ENCODE data around the gene GOLGA5.

Gene GOLGA5

DNA sequence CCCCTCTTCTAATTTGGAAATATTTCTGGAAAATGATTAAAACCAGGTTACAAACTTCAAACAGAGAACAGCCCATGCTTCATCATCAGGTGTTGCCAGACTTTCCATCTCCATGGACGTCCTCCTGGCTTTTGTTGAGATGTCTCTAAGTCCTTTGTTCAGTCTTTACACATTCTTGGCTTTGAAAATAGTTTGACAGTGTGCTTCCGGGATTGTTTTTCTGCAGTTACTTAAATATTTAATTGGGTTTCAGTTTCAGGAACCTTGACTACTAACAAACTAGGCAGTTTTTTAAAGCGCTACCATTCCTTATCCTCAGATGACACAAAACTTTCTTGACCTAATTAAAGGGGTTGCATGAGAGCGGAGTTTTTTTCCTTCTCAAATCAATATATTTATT, 47.8 kb downstream of the GOLGA5 start:
- H3K27me3 ChIP-seq (ENCODE audit: insufficient read depth, low read length, poor library complexity): no peaks in the 10 kb centered on the region
- no peak overlapping the region for H4K5ac ChIP-seq (ENCODE audit: low read length)
- H4K8ac ChIP-seq (ENCODE audit: low read depth, low read length): no peak overlapping the region
- H2BK120ac ChIP-seq (ENCODE audit: low read depth, low read length): no peak overlapping the region
- no peak for DNase-seq
- H3K9ac ChIP-seq (ENCODE audit: low read length): no peak overlapping the region
- H3K79me2 ChIP-seq (ENCODE audit: control insufficient read depth, insufficient read depth, low read length): no peaks in the 10 kb centered on the region
- H3K79me1 ChIP-seq (ENCODE audit: low read length): no peaks in the 10 kb centered on the region
- H3K36me3 ChIP-seq (ENCODE audit: control insufficient read depth, insufficient read depth, low read length): peaks cover 1% of the 10 kb centered on the region
- H3K18ac ChIP-seq (ENCODE audit: low read length): no peak overlapping the region
- no peak overlapping the region for H3K23ac ChIP-seq (ENCODE audit: low read length)
- no peak overlapping the region for H3K4me2 ChIP-seq (ENCODE audit: low read length)
- no peak overlapping the region for H3K27ac ChIP-seq (ENCODE audit: low read depth, low read length)
- no peak overlapping the region for H3K4ac ChIP-seq (ENCODE audit: low read depth, low read length)
- H2BK5ac ChIP-seq (ENCODE audit: low read length): no peak overlapping the region
- no peaks in the 10 kb centered on the region for H3K4me1 ChIP-seq (ENCODE audit: control insufficient read depth, low read depth, low read length)
- H2AK5ac ChIP-seq (ENCODE audit: low read length): no peak overlapping the region
- H3K4me3 ChIP-seq (ENCODE audit: low read length): no peak overlapping the region
- WGBS (ENCODE audit: extremely low coverage, insufficient coverage, low lambda C conversion rate): no CpG with 5 or more reads among the region's 4 CpGs
- no peak overlapping the region for H3K56ac ChIP-seq (ENCODE audit: low read length)
- H2BK15ac ChIP-seq (replicated peaks; ENCODE audit: low read depth): no peak overlapping the region

DNA sequence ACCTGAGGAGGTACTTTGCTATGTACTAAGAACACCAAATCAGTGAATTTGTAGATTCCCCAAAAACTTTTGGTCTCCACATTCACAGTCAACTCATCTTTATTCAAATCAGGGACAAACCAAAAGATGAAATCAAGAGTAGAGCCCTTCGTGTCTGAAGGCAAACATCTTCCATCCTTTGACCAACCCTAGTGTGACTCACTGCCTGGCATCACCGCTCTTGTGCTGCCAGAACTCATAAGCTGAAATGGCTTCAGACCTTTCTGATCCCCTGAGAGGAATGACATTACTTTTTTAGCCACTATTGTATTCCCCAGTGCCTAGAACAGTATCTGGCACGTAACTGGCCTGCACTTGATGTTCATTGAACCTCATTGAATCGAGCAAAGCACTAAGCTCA, 50.1 kb downstream of the GOLGA5 start:
- H3K4me3 ChIP-seq (ENCODE audit: low read length): no peak overlapping the region
- H3K79me1 ChIP-seq (ENCODE audit: low read length): no peaks in the 10 kb centered on the region
- H2BK120ac ChIP-seq (ENCODE audit: low read depth, low read length): no peak overlapping the region
- H2AK5ac ChIP-seq (ENCODE audit: low read length): no peak overlapping the region
- H2BK5ac ChIP-seq (ENCODE audit: low read length): no peak overlapping the region
- H3K4ac ChIP-seq (ENCODE audit: low read depth, low read length): no peak overlapping the region
- H3K27me3 ChIP-seq (ENCODE audit: insufficient read depth, low read length, poor library complexity): no peaks in the 10 kb centered on the region
- no peak overlapping the region for H3K23ac ChIP-seq (ENCODE audit: low read length)
- no peak overlapping the region for H4K8ac ChIP-seq (ENCODE audit: low read depth, low read length)
- H2BK15ac ChIP-seq (replicated peaks; ENCODE audit: low read depth): no peak overlapping the region
- no peak overlapping the region for H3K56ac ChIP-seq (ENCODE audit: low read length)
- DNase-seq: no peak
- no peaks in the 10 kb centered on the region for H3K4me1 ChIP-seq (ENCODE audit: control insufficient read depth, low read depth, low read length)
- no peaks in the 10 kb centered on the region for H3K79me2 ChIP-seq (ENCODE audit: control insufficient read depth, insufficient read depth, low read length)
- H4K5ac ChIP-seq (ENCODE audit: low read length): no peak overlapping the region
- H3K9ac ChIP-seq (ENCODE audit: low read length): no peak overlapping the region
- no CpG with 5 or more reads among the region's 4 CpGs for WGBS (ENCODE audit: extremely low coverage, insufficient coverage, low lambda C conversion rate)
- peaks cover 1% of the 10 kb centered on the region for H3K36me3 ChIP-seq (ENCODE audit: control insufficient read depth, insufficient read depth, low read length)
- H3K27ac ChIP-seq (ENCODE audit: low read depth, low read length): no peak overlapping the region
- no peak overlapping the region for H3K4me2 ChIP-seq (ENCODE audit: low read length)
- H3K18ac ChIP-seq (ENCODE audit: low read length): no peak overlapping the region

DNA sequence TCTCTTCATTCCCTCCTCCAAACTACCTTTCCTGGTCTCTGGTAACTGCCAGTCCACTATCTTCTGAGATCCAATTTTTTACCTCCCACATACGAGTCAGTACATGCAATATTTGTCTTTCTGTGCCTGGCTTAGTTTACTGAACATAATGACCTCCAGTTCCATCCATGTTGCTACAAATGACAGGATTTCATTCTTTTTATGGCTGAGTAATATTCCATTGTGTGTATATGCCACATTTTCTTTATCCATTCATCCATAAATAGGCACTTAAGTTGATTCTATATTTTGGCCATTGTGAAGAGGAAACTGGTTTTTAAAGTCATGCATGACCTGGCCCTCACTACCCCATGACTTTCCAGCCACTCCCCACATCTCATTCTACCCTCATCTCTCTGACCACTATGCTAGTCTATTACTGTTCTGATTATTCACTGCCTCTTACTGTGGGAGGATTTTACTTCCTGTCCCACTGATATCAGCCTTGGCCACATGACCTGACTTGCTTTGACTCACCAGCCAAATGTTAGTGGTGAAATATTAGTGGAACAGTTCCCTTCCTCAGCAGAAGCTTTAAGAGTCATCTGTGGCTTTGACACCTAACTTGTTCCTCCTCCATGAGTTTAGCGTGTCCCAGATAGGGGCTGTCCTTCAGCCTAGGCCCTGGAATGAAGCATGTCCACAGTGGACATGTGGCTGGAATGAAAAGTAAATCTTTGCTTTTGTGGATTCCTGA, 52.2 kb downstream of the GOLGA5 start:
- Histone ChIP-seq H3K79me2 (ENCODE audit: control insufficient read depth, insufficient read depth, low read length) (no peaks in the 10 kb centered on the region), H3K27me3 (ENCODE audit: insufficient read depth, low read length, poor library complexity) (no peaks in the 10 kb centered on the region), H3K4me3 (ENCODE audit: low read length) (no peak overlapping the region), H3K9ac (ENCODE audit: low read length) (no peak overlapping the region), H3K36me3 (ENCODE audit: control insufficient read depth, insufficient read depth, low read length) (no peaks in the 10 kb centered on the region), H2BK15ac (replicated peaks; ENCODE audit: low read depth) (no peak overlapping the region), H3K79me1 (ENCODE audit: low read length) (no peaks in the 10 kb centered on the region), H3K27ac (ENCODE audit: low read depth, low read length) (no peak overlapping the region), H2BK120ac (ENCODE audit: low read depth, low read length) (no peak overlapping the region), H3K18ac (ENCODE audit: low read length) (no peak overlapping the region), H4K5ac (ENCODE audit: low read length) (no peak overlapping the region), H2AK5ac (ENCODE audit: low read length) (no peak overlapping the region), H3K56ac (ENCODE audit: low read length) (no peak overlapping the region), H3K4me2 (ENCODE audit: low read length) (no peak overlapping the region), H3K4ac (ENCODE audit: low read depth, low read length) (no peak overlapping the region), H2BK5ac (ENCODE audit: low read length) (no peak overlapping the region), H4K8ac (ENCODE audit: low read depth, low read length) (no peak overlapping the region), H3K4me1 (ENCODE audit: control insufficient read depth, low read depth, low read length) (no peaks in the 10 kb centered on the region), H3K23ac (ENCODE audit: low read length) (no peak overlapping the region)
- no CpG with 5 or more reads among the region's 2 CpGs for WGBS (ENCODE audit: extremely low coverage, insufficient coverage, low lambda C conversion rate)
- DNase-seq: no peak

DNA sequence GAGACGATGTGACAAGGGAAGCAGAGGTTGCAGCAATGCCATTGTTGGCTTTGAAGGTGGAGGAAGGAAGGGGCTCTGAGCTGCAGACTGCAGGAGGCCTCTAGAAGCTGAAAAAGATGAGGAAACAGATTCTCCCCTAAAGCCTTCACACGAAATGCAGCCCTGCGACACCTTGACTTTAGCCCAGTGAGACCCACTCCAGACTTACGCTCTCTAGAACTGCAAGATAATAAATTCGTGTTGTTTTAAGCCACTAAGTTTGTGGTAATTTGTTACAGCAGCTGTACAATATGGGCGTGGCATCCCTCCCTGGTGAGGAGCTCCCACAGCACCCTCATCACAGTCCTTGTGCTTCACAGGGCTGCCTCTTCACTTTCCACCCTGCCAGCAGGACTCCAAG, 53.2 kb downstream of the GOLGA5 start:
- WGBS (ENCODE audit: extremely low coverage, insufficient coverage, low lambda C conversion rate): no CpG with 5 or more reads among the region's 6 CpGs
- no peak for DNase-seq
- no peak overlapping the region for H4K8ac ChIP-seq (ENCODE audit: low read depth, low read length)
- no peak overlapping the region for H2BK120ac ChIP-seq (ENCODE audit: low read depth, low read length)
- no peak overlapping the region for H3K27ac ChIP-seq (ENCODE audit: low read depth, low read length)
- no peak overlapping the region for H2BK5ac ChIP-seq (ENCODE audit: low read length)
- H3K18ac ChIP-seq (ENCODE audit: low read length): no peak overlapping the region
- H3K79me1 ChIP-seq (ENCODE audit: low read length): no peaks in the 10 kb centered on the region
- no peak overlapping the region for H3K23ac ChIP-seq (ENCODE audit: low read length)
- no peak overlapping the region for H4K5ac ChIP-seq (ENCODE audit: low read length)
- H2BK15ac ChIP-seq (replicated peaks; ENCODE audit: low read depth): no peak overlapping the region
- H3K56ac ChIP-seq (ENCODE audit: low read length): no peak overlapping the region
- no peak overlapping the region for H2AK5ac ChIP-seq (ENCODE audit: low read length)
- no peak overlapping the region for H3K9ac ChIP-seq (ENCODE audit: low read length)
- no peak overlapping the region for H3K4ac ChIP-seq (ENCODE audit: low read depth, low read length)
- no peaks in the 10 kb centered on the region for H3K36me3 ChIP-seq (ENCODE audit: control insufficient read depth, insufficient read depth, low read length)
- no peak overlapping the region for H3K4me3 ChIP-seq (ENCODE audit: low read length)
- no peaks in the 10 kb centered on the region for H3K27me3 ChIP-seq (ENCODE audit: insufficient read depth, low read length, poor library complexity)
- no peaks in the 10 kb centered on the region for H3K4me1 ChIP-seq (ENCODE audit: control insufficient read depth, low read depth, low read length)
- H3K4me2 ChIP-seq (ENCODE audit: low read length): no peak overlapping the region
- H3K79me2 ChIP-seq (ENCODE audit: control insufficient read depth, insufficient read depth, low read length): no peaks in the 10 kb centered on the region

DNA sequence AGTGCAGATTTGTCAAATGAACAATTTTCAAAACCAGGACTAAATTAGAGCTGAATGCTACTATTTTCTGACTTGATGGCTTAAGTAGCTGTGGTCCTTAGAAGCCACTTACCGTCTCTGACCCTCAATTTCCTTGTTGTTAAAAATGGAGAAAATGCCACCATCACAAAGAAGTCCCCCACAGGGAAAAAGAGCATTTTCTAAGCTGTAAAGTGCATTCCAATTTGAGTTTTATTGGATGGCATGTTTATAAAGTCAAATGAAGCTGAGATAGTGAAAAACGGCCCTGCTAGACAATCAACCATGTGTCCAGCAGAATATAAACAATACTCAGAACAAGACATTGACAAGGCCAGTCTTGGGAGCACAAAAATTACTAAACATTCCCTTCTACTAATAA, 53.6 kb downstream of the GOLGA5 start:
- no peak overlapping the region for H3K4ac ChIP-seq (ENCODE audit: low read depth, low read length)
- H3K4me3 ChIP-seq (ENCODE audit: low read length): no peak overlapping the region
- H3K9ac ChIP-seq (ENCODE audit: low read length): no peak overlapping the region
- H3K27ac ChIP-seq (ENCODE audit: low read depth, low read length): no peak overlapping the region
- no peaks in the 10 kb centered on the region for H3K79me2 ChIP-seq (ENCODE audit: control insufficient read depth, insufficient read depth, low read length)
- H3K36me3 ChIP-seq (ENCODE audit: control insufficient read depth, insufficient read depth, low read length): no peaks in the 10 kb centered on the region
- H4K8ac ChIP-seq (ENCODE audit: low read depth, low read length): no peak overlapping the region
- H3K18ac ChIP-seq (ENCODE audit: low read length): no peak overlapping the region
- no peak overlapping the region for H2AK5ac ChIP-seq (ENCODE audit: low read length)
- H3K79me1 ChIP-seq (ENCODE audit: low read length): no peaks in the 10 kb centered on the region
- no peak overlapping the region for H2BK120ac ChIP-seq (ENCODE audit: low read depth, low read length)
- no CpG with 5 or more reads among the region's 2 CpGs for WGBS (ENCODE audit: extremely low coverage, insufficient coverage, low lambda C conversion rate)
- H3K27me3 ChIP-seq (ENCODE audit: insufficient read depth, low read length, poor library complexity): no peaks in the 10 kb centered on the region
- DNase-seq: no peak
- no peak overlapping the region for H2BK15ac ChIP-seq (replicated peaks; ENCODE audit: low read depth)
- H3K4me2 ChIP-seq (ENCODE audit: low read length): no peak overlapping the region
- H2BK5ac ChIP-seq (ENCODE audit: low read length): no peak overlapping the region
- no peak overlapping the region for H3K56ac ChIP-seq (ENCODE audit: low read length)
- no peaks in the 10 kb centered on the region for H3K4me1 ChIP-seq (ENCODE audit: control insufficient read depth, low read depth, low read length)
- no peak overlapping the region for H4K5ac ChIP-seq (ENCODE audit: low read length)
- no peak overlapping the region for H3K23ac ChIP-seq (ENCODE audit: low read length)

DNA sequence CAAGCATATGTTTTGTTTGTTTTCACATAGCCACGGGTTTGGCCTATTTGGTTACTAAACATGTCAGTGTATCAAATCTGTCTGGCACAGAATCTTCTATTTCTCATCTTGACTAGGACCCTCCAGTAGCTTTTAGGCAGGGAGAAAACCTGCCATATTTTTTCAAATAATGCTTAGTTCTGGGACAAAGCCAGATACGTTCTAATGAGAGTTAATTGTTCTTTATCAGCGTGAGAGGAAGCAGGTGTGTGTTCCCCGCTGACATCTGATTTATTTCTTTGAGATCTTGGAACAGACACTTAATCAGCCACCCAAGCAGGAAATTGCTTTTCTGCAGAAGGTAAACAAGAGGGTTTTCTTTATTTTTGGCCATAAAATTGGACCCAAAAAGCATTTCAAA, 54.8 kb downstream of the GOLGA5 start:
- Histone ChIP-seq H3K79me1 (ENCODE audit: low read length) (no peaks in the 10 kb centered on the region), H3K27me3 (ENCODE audit: insufficient read depth, low read length, poor library complexity) (no peaks in the 10 kb centered on the region), H3K79me2 (ENCODE audit: control insufficient read depth, insufficient read depth, low read length) (no peaks in the 10 kb centered on the region), H3K18ac (ENCODE audit: low read length) (no peak overlapping the region), H3K4ac (ENCODE audit: low read depth, low read length) (no peak overlapping the region), H3K9ac (ENCODE audit: low read length) (no peak overlapping the region), H3K4me3 (ENCODE audit: low read length) (no peak overlapping the region), H4K8ac (ENCODE audit: low read depth, low read length) (no peak overlapping the region), H2BK15ac (replicated peaks; ENCODE audit: low read depth) (no peak overlapping the region), H2AK5ac (ENCODE audit: low read length) (no peak overlapping the region), H3K4me2 (ENCODE audit: low read length) (no peak overlapping the region), H2BK5ac (ENCODE audit: low read length) (no peak overlapping the region), H3K27ac (ENCODE audit: low read depth, low read length) (no peak overlapping the region), H3K4me1 (ENCODE audit: control insufficient read depth, low read depth, low read length) (no peaks in the 10 kb centered on the region), H2BK120ac (ENCODE audit: low read depth, low read length) (no peak overlapping the region), H3K56ac (ENCODE audit: low read length) (no peak overlapping the region), H4K5ac (ENCODE audit: low read length) (no peak overlapping the region), H3K36me3 (ENCODE audit: control insufficient read depth, insufficient read depth, low read length) (no peaks in the 10 kb centered on the region), H3K23ac (ENCODE audit: low read length) (no peak overlapping the region)
- no peak for DNase-seq
- WGBS (ENCODE audit: extremely low coverage, insufficient coverage, low lambda C conversion rate): no CpG with 5 or more reads among the region's 4 CpGs
